NCI-H2171 (cell line): ENCODE results near the gene TLCD2.
"Not testable (repeated sequence)": the region's sequence is repeated elsewhere in the genome, so short reads cannot be mapped to it uniquely, and the experiment has no call there.

ENCODE experiments used
- DNase-seq: peaks from one replicate; lab custom pipeline; 2025; lab: John Stamatoyannopoulos, UW

The TLCD2 gene

GRCh38 chr17:1735834-1736347 lies 25.7 kb upstream of the TLCD2 start:
- DNase-seq: no peak

- no peak for DNase-seq
Measured at GRCh38 chr17:1735418-1735817, 25.2 kb upstream of the TLCD2 start.

GRCh38 chr17:1733759-1734158 lies 23.6 kb upstream of the TLCD2 start:
- no peak for DNase-seq

DNA sequence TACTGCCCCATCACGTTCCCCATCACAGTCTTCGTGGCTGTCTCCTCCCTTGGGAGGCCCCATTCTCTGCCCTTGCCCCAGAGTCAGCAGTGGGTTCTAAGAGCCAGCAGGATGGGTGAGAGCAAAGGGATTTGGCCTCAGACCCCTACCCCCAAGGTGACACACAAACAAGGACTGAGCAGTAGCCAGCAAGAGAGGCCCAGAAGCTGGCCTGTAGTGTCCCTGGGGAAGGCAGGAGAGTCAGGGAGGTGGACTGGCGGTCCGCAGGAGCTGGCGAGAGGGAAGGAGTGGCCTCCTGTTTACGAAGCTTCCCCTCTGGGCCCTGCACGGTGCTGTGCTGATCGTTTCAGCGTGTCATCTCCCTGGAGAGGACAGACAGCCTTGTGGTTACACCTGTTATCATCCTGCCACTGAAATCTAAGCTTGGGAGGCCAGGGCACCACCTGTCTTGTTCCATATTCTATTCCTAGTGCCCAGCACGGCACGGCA lies 22.7 kb upstream of the TLCD2 start:
- DNase-seq: peak; percentile 57

DNA sequence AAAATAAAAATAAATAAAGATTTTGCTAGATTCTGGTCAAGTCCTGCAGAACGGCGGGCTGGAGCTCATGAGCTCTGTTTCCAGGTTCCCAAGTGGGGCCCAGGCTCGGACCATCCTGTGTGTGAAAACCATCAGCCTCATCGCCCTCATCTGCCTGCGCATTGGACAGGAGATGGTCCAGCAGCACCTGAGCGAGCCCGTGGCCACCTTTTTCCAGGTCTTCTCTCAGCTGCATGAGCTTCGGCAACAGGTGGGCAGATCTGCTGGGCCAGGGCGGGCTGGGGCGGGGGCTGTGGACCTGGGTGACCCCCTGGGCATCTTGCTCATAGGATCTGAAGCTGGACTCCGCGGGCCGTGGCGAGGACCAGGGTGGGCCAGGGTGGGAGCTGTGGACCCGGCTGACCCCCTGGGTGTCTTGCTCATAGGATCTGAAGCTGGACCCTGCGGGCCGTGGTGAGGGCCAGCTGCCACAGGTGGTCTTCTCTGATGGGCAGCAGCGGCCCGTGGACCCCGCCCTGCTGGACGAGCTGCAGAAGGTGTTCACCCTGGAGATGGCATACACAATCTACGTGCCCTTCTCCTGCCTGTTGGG lies 22.2 kb upstream of the TLCD2 start:
- DNase-seq: no peak

- no peak for DNase-seq
Measured at GRCh38 chr17:1731194-1731506, 21.0 kb upstream of the TLCD2 start.

DNA sequence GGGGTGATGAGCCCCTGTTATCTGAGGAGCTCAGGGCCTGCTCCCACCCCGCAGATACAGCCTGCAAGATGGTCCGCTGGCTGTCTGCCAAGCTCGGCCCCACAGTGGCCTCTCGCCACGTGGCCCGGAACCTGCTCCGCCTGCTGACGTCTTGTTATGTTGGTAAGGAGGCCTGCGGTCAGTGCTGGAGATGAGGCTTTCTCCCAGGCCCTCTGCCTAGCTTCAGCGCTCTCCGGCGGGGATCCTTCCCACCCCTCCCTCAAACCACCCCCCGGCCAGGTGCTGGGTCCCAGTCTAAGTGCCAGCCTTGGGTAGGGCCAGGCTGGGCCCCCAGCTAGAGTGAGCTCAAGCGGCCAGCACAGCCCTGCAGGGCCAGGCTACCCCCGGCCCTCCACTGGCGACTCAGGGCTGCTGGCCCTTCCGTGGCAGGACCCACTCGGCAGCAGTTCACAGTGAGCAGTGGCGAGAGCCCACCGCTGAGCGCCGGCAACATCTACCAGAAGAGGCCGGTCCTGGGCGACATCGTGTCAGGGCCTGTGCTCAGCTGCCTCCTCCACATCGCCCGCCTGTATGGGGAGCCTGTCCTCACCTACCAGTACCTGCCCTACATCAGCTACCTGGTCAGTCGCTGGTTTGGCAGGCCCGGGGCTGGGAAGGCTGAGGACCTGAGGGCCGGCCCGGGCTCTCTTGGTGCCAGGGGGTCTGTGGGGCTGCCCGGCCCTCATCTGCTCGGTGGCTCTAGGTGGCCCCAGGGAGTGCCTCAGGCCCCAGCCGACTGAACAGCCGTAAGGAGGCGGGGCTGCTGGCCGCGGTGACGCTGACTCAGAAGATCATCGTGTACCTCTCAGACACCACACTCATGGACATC lies 20.4 kb upstream of the TLCD2 start:
- DNase-seq: no peak

GRCh38 chr17:1729966-1730325 lies 19.8 kb upstream of the TLCD2 start:
- DNase-seq: no peak

DNA sequence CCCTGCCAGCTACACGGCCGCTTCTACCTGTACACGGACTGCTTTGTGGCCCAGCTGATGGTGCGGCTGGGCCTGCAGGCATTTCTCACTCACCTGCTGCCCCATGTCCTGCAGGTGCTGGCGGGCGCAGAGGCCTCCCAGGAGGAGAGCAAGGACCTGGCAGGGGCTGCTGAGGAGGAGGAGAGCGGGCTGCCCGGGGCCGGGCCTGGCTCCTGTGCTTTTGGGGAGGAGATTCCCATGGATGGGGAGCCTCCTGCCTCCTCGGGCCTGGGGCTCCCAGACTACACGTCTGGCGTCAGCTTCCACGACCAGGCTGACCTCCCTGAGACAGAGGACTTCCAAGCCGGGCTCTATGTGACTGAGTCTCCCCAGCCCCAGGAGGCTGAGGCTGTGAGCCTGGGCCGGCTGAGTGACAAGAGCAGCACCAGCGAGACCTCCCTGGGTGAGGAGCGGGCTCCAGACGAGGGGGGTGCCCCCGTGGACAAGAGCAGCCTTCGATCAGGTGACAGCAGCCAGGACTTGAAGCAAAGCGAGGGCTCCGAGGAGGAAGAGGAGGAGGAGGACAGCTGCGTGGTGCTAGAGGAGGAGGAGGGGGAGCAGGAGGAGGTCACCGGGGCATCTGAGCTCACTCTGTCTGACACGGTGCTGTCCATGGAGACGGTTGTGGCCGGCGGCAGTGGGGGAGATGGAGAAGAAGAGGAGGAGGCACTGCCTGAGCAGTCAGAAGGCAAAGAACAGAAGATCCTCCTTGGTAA lies 17.9 kb upstream of the TLCD2 start:
- no peak for DNase-seq

- no peak for DNase-seq
Measured at GRCh38 chr17:1727258-1727789, 17.1 kb upstream of the TLCD2 start.

DNA sequence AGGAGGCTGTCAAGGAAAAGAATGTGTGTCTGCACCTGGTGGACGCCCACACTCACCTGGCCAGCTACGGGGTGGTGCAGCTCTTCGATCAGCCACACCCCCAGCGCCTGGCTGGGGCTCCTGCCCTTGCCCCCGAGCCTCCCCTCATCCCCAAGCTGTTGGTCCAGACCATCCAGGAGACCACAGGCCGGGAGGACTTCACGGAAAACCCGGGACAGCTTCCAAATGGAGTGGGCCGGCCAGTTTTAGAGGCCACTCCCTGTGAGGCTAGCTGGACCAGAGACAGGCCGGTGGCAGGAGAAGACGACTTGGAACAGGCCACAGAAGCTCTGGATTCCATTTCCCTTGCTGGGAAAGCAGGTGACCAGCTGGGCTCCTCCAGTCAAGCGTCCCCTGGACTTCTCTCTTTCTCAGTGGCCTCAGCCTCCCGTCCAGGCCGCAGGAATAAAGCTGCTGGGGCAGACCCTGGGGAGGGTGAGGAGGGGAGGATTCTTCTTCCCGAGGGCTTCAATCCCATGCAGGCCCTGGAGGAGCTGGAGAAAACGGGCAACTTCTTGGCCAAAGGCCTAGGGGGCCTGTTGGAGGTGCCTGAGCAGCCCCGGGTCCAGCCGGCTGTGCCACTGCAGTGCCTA lies 16.6 kb upstream of the TLCD2 start:
- DNase-seq: no peak

- no peak for DNase-seq
Measured at GRCh38 chr17:1725642-1726511, 15.7 kb upstream of the TLCD2 start.

DNA sequence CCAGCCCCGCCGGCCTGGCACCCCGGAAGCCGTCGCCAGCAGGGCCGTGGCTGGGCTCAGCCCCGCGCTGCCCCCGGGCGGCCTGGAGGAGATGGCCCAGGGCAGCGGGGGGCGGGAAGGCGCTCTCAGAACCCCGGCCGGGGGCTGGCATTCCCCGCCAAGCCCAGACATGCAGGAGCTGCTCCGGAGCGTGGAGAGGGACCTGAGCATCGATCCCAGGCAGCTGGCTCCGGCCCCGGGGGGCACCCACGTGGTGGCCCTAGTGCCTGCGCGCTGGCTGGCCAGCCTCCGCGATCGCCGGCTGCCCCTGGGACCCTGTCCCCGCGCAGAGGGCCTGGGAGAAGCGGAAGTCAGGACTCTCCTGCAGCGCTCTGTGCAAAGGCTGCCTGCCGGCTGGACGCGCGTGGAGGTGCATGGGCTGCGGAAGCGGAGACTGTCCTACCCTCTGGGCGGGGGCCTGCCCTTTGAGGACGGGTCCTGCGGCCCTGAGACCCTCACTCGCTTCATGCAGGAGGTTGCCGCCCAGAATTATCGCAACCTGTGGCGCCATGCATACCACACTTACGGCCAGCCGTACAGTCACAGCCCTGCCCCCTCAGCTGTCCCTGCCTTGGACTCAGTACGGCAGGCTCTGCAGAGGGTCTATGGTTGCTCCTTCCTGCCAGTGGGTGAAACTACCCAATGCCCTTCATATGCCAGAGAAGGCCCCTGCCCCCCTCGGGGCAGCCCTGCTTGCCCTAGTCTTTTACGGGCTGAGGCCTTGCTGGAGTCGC lies 14.9 kb upstream of the TLCD2 start:
- peak; percentile 38 for DNase-seq

GRCh38 chr17:1724351-1724868 lies 14.2 kb upstream of the TLCD2 start, which contains the start of gene WDR81:
WDR81 (plus strand) TSS chr17:1724704; CDS start chr17:1724960, 256 bp downstream.
- DNase-seq: peak; percentile 95

- DNase-seq: not testable (repeated sequence)
Measured at GRCh38 chr17:1722022-1722421, 11.8 kb upstream of the TLCD2 start.

- peak; percentile 69 for DNase-seq
Measured at GRCh38 chr17:1720856-1721386, 10.7 kb upstream of the TLCD2 start.

GRCh38 chr17:1718362-1719165 lies 8.4 kb upstream of the TLCD2 start:
- DNase-seq: no peak

- DNase-seq: peak; percentile 100
Measured at GRCh38 chr17:1716912-1717695, 6.9 kb upstream of the TLCD2 start.
